PC-3 (cell line): ENCODE measurements around the gene PTPN14. TPM values are rescaled to one million over a fixed set of nuclear protein-coding genes. Genes with fewer than 3 reads are reported as not detected.
"Not testable (repeated sequence)": the region's sequence is repeated elsewhere in the genome, so short reads cannot be mapped to it uniquely, and the experiment has no call there.

Source experiments
- ATAC-seq: fragments of 200-7000 bp; cut with Tn5 transposase; 2 replicates; pipeline ENCODE4 v1.9.1; 2020; ENCODE audit warnings: mild to moderate bottlenecking, moderate library complexity
- BruUV-seq: library from RNA; stranded (reverse); fragments of 400-500 nt; replicated peaks from 2 replicates; lab custom pipeline; 2021; lab: Mats Ljungman, UMichigan
- CTCF ChIA-PET: fragments of 300-600 bp; sonication (Branson Sonifier 250); formaldehyde crosslinking; loops from one replicate; lab custom pipeline; 2022; ENCODE audit warnings: antibody characterized with exemption; lab: Charles Lee
- POLR2A ChIA-PET: fragments of 300-600 bp; sonication (Branson Sonifier 250); formaldehyde crosslinking; loops from one replicate; lab custom pipeline; 2022; ENCODE audit warnings: antibody characterized with exemption; ENCODE audit not compliant: unreplicated experiment; lab: Charles Lee
- DNase-seq: peaks from one replicate; pipeline ENCODE4 v3.0.0-alpha.2; 2015
- H2AFZ ChIP-seq: fragments of 300-600 bp; sonication (generic); 2 replicates; pipeline ENCODE4 v1.6.0; 2016; ENCODE audit warnings: antibody characterized with exemption, low read length
- H3F3A ChIP-seq: fragments of 300-600 bp; sonication (generic); one replicate; pipeline ENCODE4 v1.6.0; 2017; ENCODE audit warnings: antibody characterized with exemption, low read length, control low read depth, mild to moderate bottlenecking; ENCODE audit not compliant: unreplicated experiment
- H3K27ac ChIP-seq: fragments of 300-600 bp; sonication (generic); 2 replicates; pipeline ENCODE4 v1.5.1; 2016; ENCODE audit warnings: mild to moderate bottlenecking, low read length
- H3K27me3 ChIP-seq: fragments of 300-600 bp; sonication (generic); 2 replicates; pipeline ENCODE4 v1.6.1; 2016; ENCODE audit warnings: low read length, mixed read lengths
- H3K36me3 ChIP-seq: fragments of 300-600 bp; sonication (generic); 2 replicates; pipeline ENCODE4 v1.6.1; 2016; ENCODE audit warnings: low read depth, mixed run types, low read length, mixed read lengths
- H3K4me1 ChIP-seq: fragments of 300-600 bp; sonication (generic); 2 replicates; pipeline ENCODE4 v1.5.1; 2016; ENCODE audit warnings: low read length; ENCODE audit not compliant: insufficient read depth
- H3K4me2 ChIP-seq: fragments of 300-600 bp; sonication (generic); 2 replicates; pipeline ENCODE4 v1.6.0; 2016; ENCODE audit warnings: low read length
- H3K4me3 ChIP-seq: fragments of 300-600 bp; sonication (generic); 2 replicates; pipeline ENCODE4 v1.5.1; 2016; ENCODE audit warnings: mild to moderate bottlenecking, low read length, mixed read lengths
- H3K79me2 ChIP-seq: fragments of 300-600 bp; sonication (generic); 2 replicates; pipeline ENCODE4 v1.6.1; 2017; ENCODE audit warnings: low read length, mixed read lengths
- H3K9ac ChIP-seq: fragments of 300-600 bp; sonication (generic); 2 replicates; pipeline ENCODE4 v1.6.0; 2016; ENCODE audit warnings: mild to moderate bottlenecking, low read length
- H3K9me2 ChIP-seq: fragments of 300-600 bp; sonication (generic); replicated peaks from 2 replicates; pipeline ENCODE4 v1.6.1; 2016; ENCODE audit warnings: mixed run types, low read length, mixed read lengths
- H3K9me3 ChIP-seq: fragments of 300-600 bp; sonication (generic); 2 replicates; pipeline ENCODE4 v1.6.1; 2016; ENCODE audit warnings: low read length, mixed read lengths
- H4K20me1 ChIP-seq: fragments of 300-600 bp; sonication (generic); 2 replicates; pipeline ENCODE4 v1.6.1; 2016; ENCODE audit warnings: low read length, mixed read lengths
- CTCF ChIP-seq: fragments of 300-600 bp; sonication (generic); conservative IDR thresholded peaks from 2 replicates; pipeline ENCODE4 v1.5.1; 2017; ENCODE audit warnings: antibody characterized with exemption, low read depth, mild to moderate bottlenecking, low read length
- EZH2 ChIP-seq: fragments of 300-600 bp; sonication (generic); IDR thresholded peaks from one replicate; pipeline ENCODE4 v1.6.1; 2017; ENCODE audit warnings: antibody characterized with exemption, mild to moderate bottlenecking, low read length; ENCODE audit not compliant: unreplicated experiment
- EZH2phosphoT487 ChIP-seq: fragments of 300-600 bp; sonication (generic); IDR thresholded peaks from 2 replicates; pipeline ENCODE4 v1.6.1; 2018; ENCODE audit warnings: mild to moderate bottlenecking, antibody characterized with exemption, low read length, borderline replicate concordance
- intact Hi-C: fragments of 100-400 bp; cut with micrococcal nuclease; formaldehyde crosslinking; loops from 2 replicates; pipeline ENCODE4 v1.9.0; 2023
- total RNA-seq: library from RNA; depleted of rRNA; stranded (reverse); fragments of >200 nt; gene quantifications from 2 replicates; pipeline ENCODE4 v1.2.3, GENCODE V29; 2014

The PTPN14 gene
- total RNA-seq, 1 experiment from 2014 or later, result 12.6 TPM

- no TSS peak for BruUV-seq
- H3K4me3 ChIP-seq, result no peak overlapping the region
- H3K4me2 ChIP-seq, result no peak overlapping the region
- peaks cover 17% of the 10 kb centered on the region for H3K36me3 ChIP-seq
- H4K20me1 ChIP-seq, result peaks cover 17% of the 10 kb centered on the region
- H3F3A ChIP-seq, result no peaks in the 10 kb centered on the region
- DNase-seq (no peak), ATAC-seq (no peak)
- ChIA-PET CTCF (no interaction called here), POLR2A (no interaction called here)
- peaks cover 39% of the 10 kb centered on the region for H3K4me1 ChIP-seq
- no peaks in the 10 kb centered on the region for H3K9me2 ChIP-seq
- peaks cover 5% of the 10 kb centered on the region; the same call in 1 of the 2 replicates for H3K9me3 ChIP-seq
- TF ChIP-seq CTCF, result no peak
- TF ChIP-seq EZH2phosphoT487, result no peak
- TF ChIP-seq EZH2, result no peak
- intact Hi-C loops, result no loop called here
- no peak overlapping the region for H3K27ac ChIP-seq
- H2AFZ ChIP-seq, result no peak overlapping the region
- no peak overlapping the region for H3K9ac ChIP-seq
- H3K27me3 ChIP-seq, result no peaks in the 10 kb centered on the region
- H3K79me2 ChIP-seq, result peaks cover 94% of the 10 kb centered on the region
Measured at GRCh38 chr1:214510914-214511638, 40.3 kb downstream of the PTPN14 start.

GRCh38 chr1:214510477-214510876 lies 40.9 kb downstream of the PTPN14 start:
- peaks cover 33% of the 10 kb centered on the region for H3K4me1 ChIP-seq
- H3K79me2 ChIP-seq, result peaks cover 94% of the 10 kb centered on the region
- BruUV-seq, result no TSS peak
- no peak overlapping the region for H2AFZ ChIP-seq
- peaks cover 5% of the 10 kb centered on the region; the same call in 1 of the 2 replicates for H3K9me3 ChIP-seq
- intact Hi-C loops, result no loop called here
- no peaks in the 10 kb centered on the region for H3K27me3 ChIP-seq
- TF ChIP-seq EZH2phosphoT487 (no peak), CTCF (no peak), EZH2 (no peak)
- no peaks in the 10 kb centered on the region for H3F3A ChIP-seq
- ATAC-seq, result no peak
- DNase-seq, result no peak
- H3K4me3 ChIP-seq, result no peak overlapping the region
- H3K9me2 ChIP-seq, result no peaks in the 10 kb centered on the region
- H4K20me1 ChIP-seq, result peaks cover 17% of the 10 kb centered on the region
- H3K9ac ChIP-seq, result no peak overlapping the region
- no peak overlapping the region for H3K27ac ChIP-seq
- peaks cover 17% of the 10 kb centered on the region for H3K36me3 ChIP-seq
- POLR2A ChIA-PET, result no interaction called here
- no peak overlapping the region for H3K4me2 ChIP-seq
- CTCF ChIA-PET, result no interaction called here

- H3K27me3 ChIP-seq, H3K9ac ChIP-seq, POLR2A ChIA-PET, H3K9me2 ChIP-seq, H3K27ac ChIP-seq, H3K4me3 ChIP-seq, BruUV-seq, ATAC-seq, DNase-seq, H2AFZ ChIP-seq, CTCF ChIA-PET, H3F3A ChIP-seq, intact Hi-C loops, H3K4me2 ChIP-seq, H3K9me3 ChIP-seq: not testable (repeated sequence)
- Histone ChIP-seq H3K36me3 (peaks cover 17% of the 10 kb centered on the region), H3K79me2 (peaks cover 94% of the 10 kb centered on the region), H3K4me1 (peaks cover 32% of the 10 kb centered on the region), H4K20me1 (peaks cover 19% of the 10 kb centered on the region)
Measured at GRCh38 chr1:214509622-214510021, 41.8 kb downstream of the PTPN14 start.
